Large intestine (tissue), 3 donors: ENCODE results near the gene AGR2. TPM values are rescaled to one million over a fixed set of nuclear protein-coding genes. Genes with fewer than 3 reads are reported as not detected.

Source experiments
- DNase-seq, 2 donors: peaks; one replicate each; pipeline versions ENCODE4 v3.0.0 to v3.0.0-alpha.2; 2013
- H3K27ac ChIP-seq: one replicate; pipeline ENCODE4 v1.5.1; 2013; ENCODE audit warnings: low read length
- H3K27me3 ChIP-seq: 2 replicates; pipeline ENCODE4 v1.6.1; 2013; ENCODE audit warnings: low read length; ENCODE audit not compliant: control insufficient read depth, insufficient read depth
- H3K36me3 ChIP-seq: 2 replicates; pipeline ENCODE4 v1.6.1; 2013; ENCODE audit warnings: low read length; ENCODE audit not compliant: control insufficient read depth, insufficient read depth
- H3K4me1 ChIP-seq: one replicate; pipeline ENCODE4 v1.6.1; 2013; ENCODE audit warnings: low read length; ENCODE audit not compliant: control insufficient read depth, insufficient read depth
- H3K4me3 ChIP-seq: one replicate; pipeline ENCODE4 v1.5.1; 2013; ENCODE audit warnings: low read length
- H3K9me3 ChIP-seq: one replicate; pipeline ENCODE4 v1.6.1; 2013; ENCODE audit warnings: mild to moderate bottlenecking, low read depth, low read length, moderate library complexity; ENCODE audit not compliant: control insufficient read depth
- WGBS: methylation state at CpG from one replicate; pipeline ENCODE4 v1.1.5; 2013; ENCODE audit warnings: low lambda C conversion rate; ENCODE audit not compliant: insufficient coverage; 5-methylcytosine and 5-hydroxymethylcytosine counted together
- polyA plus RNA-seq: library from polyadenylated mRNA; unstranded; fragments of 120-200 nt; gene quantifications from one replicate; pipeline ENCODE4 v1.2.1, GENCODE V29; 2013

AGR2 gene
- polyA plus RNA-seq, 1 donor = 527 TPM

DNA sequence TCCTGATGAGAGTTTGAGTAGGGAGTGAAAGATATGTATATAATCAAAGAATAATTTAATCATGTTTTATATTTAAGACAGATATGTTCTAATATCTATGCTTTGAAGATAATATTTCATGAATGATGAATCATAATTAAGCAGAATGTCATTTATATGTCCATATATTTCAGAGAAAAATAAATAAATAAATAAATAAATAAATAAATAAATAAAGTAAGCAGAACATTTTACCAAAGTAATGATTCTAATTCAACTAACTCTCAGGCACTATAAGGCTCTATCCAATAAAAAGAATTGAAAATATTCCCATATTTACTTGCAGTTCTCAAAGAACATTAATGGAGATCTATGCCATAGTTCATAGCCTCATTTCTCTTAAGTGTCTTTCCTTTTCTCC is 40.9 kb upstream of the AGR2 start:
- Histone ChIP-seq H3K36me3 (no peaks in the 10 kb centered on the region), H3K4me3 (no peak overlapping the region), H3K4me1 (peaks cover 22% of the 10 kb centered on the region), H3K27me3 (no peaks in the 10 kb centered on the region), H3K27ac (peak overlapping the region; percentile 83), H3K9me3 (peaks cover 1% of the 10 kb centered on the region)
- no peak for DNase-seq

DNA sequence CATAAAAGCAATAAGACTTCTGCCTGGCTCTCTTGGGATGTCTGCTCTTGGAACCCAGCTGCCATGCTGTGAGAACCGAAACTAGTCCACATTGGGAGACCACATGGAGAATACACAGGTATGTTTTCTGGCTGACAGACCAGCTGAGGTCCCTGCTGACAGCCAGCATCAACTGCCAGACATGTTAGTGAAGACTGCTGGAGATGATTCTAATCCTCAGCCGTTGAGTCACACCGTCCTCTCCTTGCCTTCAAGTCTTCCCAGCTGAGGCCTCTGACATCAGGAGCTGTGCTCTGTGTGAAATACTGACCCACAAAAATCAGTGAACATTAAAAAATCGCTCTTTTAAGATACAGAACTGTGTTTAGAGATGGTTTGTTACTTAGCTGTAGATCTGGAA is 36.9 kb upstream of the AGR2 start:
- H3K27ac ChIP-seq = no peak overlapping the region
- no peak overlapping the region for H3K4me3 ChIP-seq
- H3K27me3 ChIP-seq = no peaks in the 10 kb centered on the region
- DNase-seq = no peak
- H3K36me3 ChIP-seq = no peaks in the 10 kb centered on the region
- H3K4me1 ChIP-seq = peaks cover 7% of the 10 kb centered on the region
- WGBS = no CpG with 5 or more reads among the region's 4 CpGs
- no peaks in the 10 kb centered on the region for H3K9me3 ChIP-seq

DNA sequence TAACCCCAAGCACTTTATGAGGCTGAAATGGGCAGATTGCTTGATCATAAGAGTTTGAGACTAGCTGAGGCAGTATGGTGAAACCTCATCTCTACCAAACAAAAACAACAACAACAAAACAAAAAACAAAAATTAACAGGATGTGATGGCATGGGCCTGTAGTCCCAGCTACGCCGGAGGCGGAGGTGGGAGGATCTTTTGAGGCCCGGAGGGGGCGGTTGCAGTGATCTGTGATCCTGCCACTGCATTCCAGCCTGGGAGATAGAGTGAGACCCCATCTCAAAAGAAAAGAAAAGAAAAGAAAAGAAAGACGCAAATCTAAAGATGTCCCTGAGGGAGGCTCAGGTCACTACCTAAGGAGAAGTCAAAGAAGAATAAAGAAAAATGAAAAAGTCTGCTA is 35.3 kb upstream of the AGR2 start:
- no peak for DNase-seq
- Histone ChIP-seq H3K4me3 (no peak overlapping the region), H3K27ac (no peak overlapping the region), H3K4me1 (no peaks in the 10 kb centered on the region), H3K9me3 (peaks cover 2% of the 10 kb centered on the region), H3K36me3 (no peaks in the 10 kb centered on the region), H3K27me3 (no peaks in the 10 kb centered on the region)
- WGBS = 86% methylated on average over 2 of the region's 6 CpGs

DNA sequence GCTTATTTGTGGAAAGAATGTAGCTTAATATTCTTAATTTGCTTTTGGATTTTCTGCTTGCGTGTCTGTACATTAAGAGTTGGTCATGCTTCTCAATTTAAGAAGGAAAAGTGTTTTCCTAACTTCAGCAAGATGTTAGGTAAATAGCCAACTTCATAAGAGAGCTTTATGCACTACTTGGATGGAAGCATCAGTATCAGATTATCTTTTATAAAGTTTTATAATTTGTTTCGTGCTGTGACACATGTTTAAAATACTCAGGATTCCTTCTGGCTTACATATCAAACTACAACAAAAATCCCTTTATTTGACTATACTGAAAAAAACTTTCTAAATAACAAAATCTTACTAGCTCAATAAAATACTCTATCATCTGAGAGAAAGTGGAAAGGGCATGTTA is 34.8 kb upstream of the AGR2 start:
- Histone ChIP-seq H3K4me3 (no peak overlapping the region), H3K27ac (no peak overlapping the region), H3K36me3 (no peaks in the 10 kb centered on the region), H3K9me3 (peaks cover 2% of the 10 kb centered on the region), H3K4me1 (no peaks in the 10 kb centered on the region), H3K27me3 (no peaks in the 10 kb centered on the region)
- 88% methylated on average over 1 of the region's 2 CpGs for WGBS
- no peak for DNase-seq

DNA sequence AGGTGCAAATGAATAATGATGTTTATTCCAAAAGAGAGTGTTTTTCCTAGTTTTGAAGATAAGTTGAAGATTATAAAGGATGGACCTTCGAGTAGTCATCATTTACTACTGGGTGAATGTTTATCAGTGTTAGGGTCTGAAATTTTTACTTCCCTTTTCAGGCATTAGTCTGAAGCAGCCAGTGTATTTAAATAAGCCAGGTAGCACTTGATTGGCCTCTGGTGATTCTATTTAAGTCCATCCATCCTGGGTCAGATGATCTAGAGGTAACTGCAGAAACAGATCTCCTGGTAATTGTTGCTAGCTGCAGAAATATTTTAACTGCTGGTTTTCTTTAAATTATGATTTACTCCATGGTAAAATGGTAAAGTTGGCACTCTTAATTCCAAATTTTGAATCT is 34.1 kb upstream of the AGR2 start:
- Histone ChIP-seq H3K27me3 (no peaks in the 10 kb centered on the region), H3K4me3 (no peak overlapping the region), H3K27ac (no peak overlapping the region), H3K4me1 (no peaks in the 10 kb centered on the region), H3K9me3 (peaks cover 2% of the 10 kb centered on the region), H3K36me3 (no peaks in the 10 kb centered on the region)
- WGBS = no CpG with 5 or more reads among the region's 1 CpG
- no peak for DNase-seq

DNA sequence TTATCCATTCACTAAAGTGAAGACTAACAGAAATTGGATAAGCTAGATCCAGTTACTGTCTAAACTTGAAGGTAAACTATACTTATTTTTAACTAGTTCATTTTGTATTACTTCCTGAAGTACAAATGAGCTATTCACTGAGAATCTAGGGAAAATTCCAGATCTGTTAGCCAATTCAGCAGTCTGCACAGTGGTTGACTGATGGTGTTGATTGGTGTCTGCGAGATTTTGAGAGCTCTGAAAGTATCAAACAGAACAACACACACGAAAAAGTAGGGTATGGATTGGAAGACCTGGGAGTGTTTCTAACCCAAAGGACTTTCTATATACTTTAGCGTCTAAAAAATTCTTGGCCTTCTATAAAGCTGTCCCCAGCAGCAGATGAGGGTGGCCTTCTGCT is 33.6 kb upstream of the AGR2 start:
- H3K36me3 ChIP-seq = no peaks in the 10 kb centered on the region
- H3K27me3 ChIP-seq = no peaks in the 10 kb centered on the region
- WGBS = 72% methylated on average over 2 of the region's 3 CpGs
- no peak overlapping the region for H3K4me3 ChIP-seq
- DNase-seq = no peak
- H3K9me3 ChIP-seq = peaks cover 2% of the 10 kb centered on the region
- no peak overlapping the region for H3K27ac ChIP-seq
- no peaks in the 10 kb centered on the region for H3K4me1 ChIP-seq

DNA sequence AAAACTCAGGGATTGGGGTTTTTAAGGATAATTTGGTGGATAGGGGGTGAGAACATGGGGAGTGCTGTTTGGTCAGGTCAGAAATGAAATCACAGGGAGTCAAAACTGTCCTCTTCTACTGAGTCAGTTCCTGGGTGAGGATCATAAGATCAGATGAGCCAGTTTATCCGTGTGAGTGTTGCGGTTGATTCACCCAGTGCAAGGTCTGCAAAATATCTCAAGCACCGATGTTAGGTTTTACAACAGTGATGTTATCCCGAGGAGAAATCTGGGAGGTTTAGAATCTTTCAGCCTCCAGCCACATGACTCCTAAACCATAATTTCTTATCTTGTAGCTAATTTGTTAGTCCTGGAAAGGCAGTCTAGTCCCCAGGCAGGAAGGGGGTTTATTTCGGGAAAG is 31.7 kb upstream of the AGR2 start:
- Histone ChIP-seq H3K27ac (no peak overlapping the region), H3K4me1 (no peaks in the 10 kb centered on the region), H3K36me3 (no peaks in the 10 kb centered on the region), H3K4me3 (no peak overlapping the region), H3K27me3 (no peaks in the 10 kb centered on the region), H3K9me3 (peaks cover 2% of the 10 kb centered on the region)
- no CpG with 5 or more reads among the region's 5 CpGs for WGBS
- no peak for DNase-seq

DNA sequence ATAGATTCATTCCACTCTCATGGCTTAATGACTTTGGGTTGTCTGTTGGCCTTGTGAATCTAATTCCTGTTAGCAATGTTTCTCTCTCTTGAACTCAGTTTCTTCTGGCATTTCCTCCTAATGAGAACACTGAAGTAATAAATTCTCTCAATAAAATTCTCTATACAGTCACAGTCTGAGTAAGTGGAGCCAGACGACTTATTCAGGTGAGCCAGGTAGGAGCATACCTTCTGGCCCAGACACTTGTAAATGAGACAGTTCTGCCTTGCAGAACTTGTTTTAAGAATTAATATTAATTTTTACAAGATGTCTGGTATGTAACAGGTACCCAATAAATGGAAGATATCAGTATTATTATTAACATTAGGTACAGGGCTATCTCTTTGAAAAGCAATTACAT is 28.6 kb upstream of the AGR2 start:
- Histone ChIP-seq H3K27ac (no peak overlapping the region), H3K27me3 (no peaks in the 10 kb centered on the region), H3K9me3 (peaks cover 6% of the 10 kb centered on the region), H3K36me3 (no peaks in the 10 kb centered on the region), H3K4me1 (no peaks in the 10 kb centered on the region), H3K4me3 (no peak overlapping the region)
- DNase-seq = no peak
- no CpG with 5 or more reads among the region's 1 CpG for WGBS

DNA sequence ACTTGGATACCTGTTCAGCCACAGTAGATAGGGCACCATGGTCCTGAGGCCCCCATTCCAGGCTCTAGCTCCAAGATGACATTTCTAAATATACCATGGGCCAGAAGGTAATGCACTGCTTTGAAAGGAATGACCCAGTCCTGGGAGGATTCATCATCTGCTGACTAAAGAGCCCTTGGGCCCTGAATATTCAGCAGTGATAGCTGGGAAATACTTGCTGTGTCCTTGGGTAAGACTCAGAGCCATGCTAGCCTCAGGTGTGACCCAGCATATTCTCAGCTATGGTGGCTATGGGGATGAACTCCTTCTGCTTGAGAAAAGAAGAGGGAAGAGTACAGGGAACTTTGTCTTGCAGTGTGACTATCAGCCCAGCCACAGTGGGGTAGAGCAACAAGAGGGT is 21.3 kb upstream of the AGR2 start:
- H3K36me3 ChIP-seq = no peaks in the 10 kb centered on the region
- H3K9me3 ChIP-seq = peaks cover 3% of the 10 kb centered on the region
- H3K27ac ChIP-seq = no peak overlapping the region
- H3K4me1 ChIP-seq = peaks cover 13% of the 10 kb centered on the region
- no peak overlapping the region for H3K4me3 ChIP-seq
- DNase-seq = no peak
- no peaks in the 10 kb centered on the region for H3K27me3 ChIP-seq

DNA sequence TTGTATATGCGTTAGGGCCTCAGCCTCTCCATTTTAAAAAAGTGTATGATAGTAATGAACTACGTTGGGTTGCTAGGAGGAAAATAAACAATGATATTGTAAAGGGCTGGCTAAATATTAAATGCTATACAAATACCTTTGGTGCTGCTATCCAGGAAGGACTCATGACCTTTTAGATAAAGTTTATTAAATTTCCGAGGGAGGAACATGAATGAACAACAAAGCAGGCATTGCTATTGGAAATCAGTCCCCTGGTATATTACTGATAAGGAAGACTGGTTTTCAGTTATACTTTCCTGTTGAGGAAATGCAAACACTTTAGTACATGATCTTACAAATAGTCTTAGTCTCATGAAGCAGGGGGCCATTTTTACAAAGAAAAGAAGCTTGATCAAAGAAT is 17.2 kb upstream of the AGR2 start:
- H3K4me1 ChIP-seq = peaks cover 18% of the 10 kb centered on the region
- no peaks in the 10 kb centered on the region for H3K9me3 ChIP-seq
- H3K4me3 ChIP-seq = no peak overlapping the region
- 33% methylated on average over 1 of the region's 3 CpGs for WGBS
- peak; percentile 72 to 93 for DNase-seq
- H3K27me3 ChIP-seq = no peaks in the 10 kb centered on the region
- peak overlapping the region; percentile 66 for H3K27ac ChIP-seq
- H3K36me3 ChIP-seq = no peaks in the 10 kb centered on the region

DNA sequence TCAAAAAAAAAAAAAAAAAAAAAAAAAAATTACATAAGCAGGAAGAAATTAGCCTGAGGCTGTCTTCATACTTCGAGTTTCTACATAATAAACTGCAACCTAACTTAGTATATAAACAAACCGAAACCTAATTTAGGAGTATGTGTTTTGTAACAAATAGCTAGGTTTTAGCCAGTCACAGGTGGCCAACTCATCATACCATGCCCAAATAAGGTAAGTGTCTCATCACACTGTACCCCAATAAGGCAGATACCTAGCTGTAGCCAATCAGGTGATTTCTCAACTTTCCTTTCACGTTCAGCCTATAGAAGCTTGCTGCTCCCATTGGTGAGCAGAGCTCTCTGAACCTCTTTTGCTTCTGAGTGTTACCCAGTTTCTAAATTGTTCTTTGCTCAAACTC is 13.9 kb upstream of the AGR2 start:
- no peak for DNase-seq
- Histone ChIP-seq H3K27me3 (no peaks in the 10 kb centered on the region), H3K4me3 (no peak overlapping the region), H3K27ac (no peak overlapping the region), H3K4me1 (peaks cover 21% of the 10 kb centered on the region), H3K36me3 (no peaks in the 10 kb centered on the region), H3K9me3 (no peaks in the 10 kb centered on the region)
- WGBS = no CpG with 5 or more reads among the region's 3 CpGs
